Esophagus (tissue), 2 donors: Measurements from ENCODE around the gene KLHL40. TPM values are rescaled to one million over a fixed set of nuclear protein-coding genes. Genes with fewer than 3 reads are reported as not detected.
A peak's percentile ranks its signal among the peaks of the same experiment; 100 is the strongest.

Experiments used
- H3K27ac ChIP-seq, 2 donors: one replicate each; pipeline ENCODE4 v1.5.1; 2013; ENCODE audit warnings: low read depth in 2 of 2, mild to moderate bottlenecking in 2 of 2, inconsistent platforms in 1 of 2, low read length in 1 of 2, moderate library complexity in 1 of 2
- H3K27me3 ChIP-seq, 2 donors: one replicate each; pipeline ENCODE4 v1.6.1; 2013; ENCODE audit warnings: low read length in 2 of 2, control low read depth in 1 of 2, mild to moderate bottlenecking in 1 of 2; ENCODE audit not compliant: insufficient read depth in 2 of 2, control insufficient read depth in 1 of 2
- H3K36me3 ChIP-seq, 2 donors: one replicate each; pipeline ENCODE4 v1.6.1; 2013; ENCODE audit warnings: low read length in 1 of 2; ENCODE audit not compliant: control insufficient read depth in 2 of 2, insufficient read depth in 2 of 2
- H3K4me1 ChIP-seq, 2 donors: one replicate each; pipeline ENCODE4 v1.6.1; 2013; ENCODE audit warnings: low read length in 1 of 2; ENCODE audit not compliant: control insufficient read depth in 2 of 2, insufficient read depth in 2 of 2
- H3K4me3 ChIP-seq, 2 donors: one replicate each; pipeline ENCODE4 v1.5.1; 2013; ENCODE audit warnings: low read length in 2 of 2, mild to moderate bottlenecking in 2 of 2, low read depth in 1 of 2, moderate library complexity in 1 of 2
- H3K9me3 ChIP-seq, 2 donors: one replicate each; pipeline ENCODE4 v1.6.1; 2013; ENCODE audit warnings: mild to moderate bottlenecking in 2 of 2, low read depth in 1 of 2, low read length in 1 of 2, moderate library complexity in 1 of 2; ENCODE audit not compliant: control insufficient read depth in 2 of 2, insufficient read depth in 1 of 2
- whole genome bisulfite sequencing, 2 donors: extraction: QIAGEN DNeasy Blood & Tissue Kit; methylation state at CpG; one replicate each; pipeline ENCODE4 v1.1.7; 2013; 5-methylcytosine and 5-hydroxymethylcytosine counted together
- polyA plus RNA-seq, 2 donors: library from polyadenylated mRNA; stranded (reverse); fragments of 200-250 nt; gene quantifications; one replicate each; pipeline ENCODE4 v1.2.3, GENCODE V29; 2013
- donor health status: healthy with polysubstance abuse.
- donor health status: Bipolar disorder and iron deficiency.

The KLHL40 gene
- polyA plus RNA-seq, 2 donors: 0.02 TPM; not detected in 1

DNA sequence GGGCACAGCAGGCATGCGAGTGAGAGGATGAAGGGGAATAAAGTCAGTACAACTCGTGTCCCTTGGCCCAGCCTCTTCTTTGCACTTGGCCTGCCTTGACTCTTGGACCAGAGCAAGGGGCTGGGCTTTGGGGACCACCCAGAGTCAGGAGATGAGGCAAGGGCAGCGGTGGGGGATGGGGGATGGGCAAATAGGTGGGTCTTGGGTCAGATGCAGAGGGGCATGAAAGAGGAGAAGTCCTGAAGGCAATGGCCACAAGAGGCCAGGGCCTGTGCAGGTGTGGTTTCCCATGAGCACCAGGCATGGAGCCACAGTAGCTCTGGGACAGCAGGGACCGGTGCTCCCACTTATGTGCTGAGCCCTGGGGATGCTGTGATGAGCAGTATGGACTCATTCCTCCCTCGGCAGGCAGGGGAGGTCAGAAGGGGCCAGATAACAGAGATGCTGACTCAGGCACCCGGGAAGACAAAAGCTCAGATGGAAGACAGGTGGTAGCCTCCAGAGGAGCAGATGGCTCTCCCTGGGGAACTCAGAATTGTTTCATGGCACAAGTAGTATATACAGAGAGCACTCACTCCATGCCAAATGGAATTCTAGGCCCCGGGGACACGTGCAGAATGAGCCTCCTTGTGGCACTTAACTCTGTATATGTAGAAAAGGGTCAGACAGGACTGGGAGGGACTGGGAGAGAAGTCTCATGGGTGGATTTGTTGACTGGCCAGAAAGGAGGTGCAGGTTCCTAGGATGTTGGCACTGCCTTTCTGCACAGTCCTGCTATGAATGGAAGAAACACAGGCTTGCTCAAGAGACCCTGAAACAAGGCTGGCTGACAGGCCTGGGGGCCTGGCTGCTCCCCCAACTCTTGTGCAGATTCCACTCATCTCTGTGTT, 17.6 kb upstream of the KLHL40 start:
- Histone ChIP-seq H3K36me3 (no peaks in the 10 kb centered on the region), H3K27me3 (no peaks in the 10 kb centered on the region), H3K27ac (no peak overlapping the region), H3K4me3 (no peak overlapping the region), H3K9me3 (peaks cover 0 to 2% of the 10 kb centered on the region in 2 donors), H3K4me1 (peaks cover 4 to 6% of the 10 kb centered on the region in 2 donors)
- WGBS, 2 donors: 47% methylated on average over 8 of the region's 8 CpGs

- 85 to 87% methylated on average over 2 of the region's 2 CpGs for WGBS, 2 donors
- Histone ChIP-seq H3K27me3 (no peaks in the 10 kb centered on the region), H3K4me1 (peaks cover 4 to 6% of the 10 kb centered on the region in 2 donors), H3K4me3 (no peak overlapping the region), H3K9me3 (peaks cover 0 to 2% of the 10 kb centered on the region in 2 donors), H3K27ac (no peak overlapping the region), H3K36me3 (no peaks in the 10 kb centered on the region)
Observed at GRCh38 chr3:42668413-42668760, 16.9 kb upstream of the KLHL40 start.

GRCh38 chr3:42668793-42669217, 16.5 kb upstream of the KLHL40 start:
- Histone ChIP-seq H3K4me1 (peaks cover 4 to 6% of the 10 kb centered on the region in 2 donors), H3K27ac (no peak overlapping the region), H3K4me3 (no peak overlapping the region), H3K36me3 (no peaks in the 10 kb centered on the region), H3K27me3 (no peaks in the 10 kb centered on the region), H3K9me3 (peaks cover 0 to 2% of the 10 kb centered on the region in 2 donors)
- WGBS, 2 donors: 56 to 65% methylated on average over 4 of the region's 4 CpGs

DNA sequence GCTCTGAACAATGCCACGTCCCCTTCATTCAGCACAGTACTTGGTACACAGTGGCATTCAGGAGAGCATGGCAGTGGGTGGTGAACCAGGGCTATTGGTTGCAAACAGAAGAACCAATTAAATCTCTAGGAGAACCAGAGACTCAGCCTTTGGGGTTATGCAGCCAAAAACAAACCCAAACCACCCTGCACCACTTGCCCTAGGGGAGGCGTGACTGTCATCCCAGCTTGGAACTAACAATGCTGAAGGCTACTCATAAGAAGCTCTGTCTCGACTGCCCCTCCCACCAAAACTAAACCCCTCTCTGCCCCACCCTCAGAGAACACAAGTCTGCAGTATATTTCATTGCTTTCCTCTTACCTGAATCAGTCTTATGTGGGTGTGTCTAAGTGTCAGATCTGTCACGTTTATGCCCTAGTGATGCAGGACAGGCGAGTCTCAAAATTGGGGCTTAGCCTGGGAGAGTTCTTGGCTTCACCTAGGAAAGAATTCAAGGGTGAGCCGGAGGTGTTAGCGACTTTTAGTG, 15.2 kb upstream of the KLHL40 start:
- Histone ChIP-seq H3K9me3 (peaks cover 0 to 2% of the 10 kb centered on the region in 2 donors), H3K4me1 (peaks cover 4% of the 10 kb centered on the region in 2 donors), H3K36me3 (no peaks in the 10 kb centered on the region), H3K4me3 (no peak overlapping the region), H3K27me3 (no peaks in the 10 kb centered on the region), H3K27ac (peak overlapping the region in 1 of 2 donors; percentile 3)
- WGBS, 2 donors: 60 to 64% methylated on average over 7 of the region's 7 CpGs

DNA sequence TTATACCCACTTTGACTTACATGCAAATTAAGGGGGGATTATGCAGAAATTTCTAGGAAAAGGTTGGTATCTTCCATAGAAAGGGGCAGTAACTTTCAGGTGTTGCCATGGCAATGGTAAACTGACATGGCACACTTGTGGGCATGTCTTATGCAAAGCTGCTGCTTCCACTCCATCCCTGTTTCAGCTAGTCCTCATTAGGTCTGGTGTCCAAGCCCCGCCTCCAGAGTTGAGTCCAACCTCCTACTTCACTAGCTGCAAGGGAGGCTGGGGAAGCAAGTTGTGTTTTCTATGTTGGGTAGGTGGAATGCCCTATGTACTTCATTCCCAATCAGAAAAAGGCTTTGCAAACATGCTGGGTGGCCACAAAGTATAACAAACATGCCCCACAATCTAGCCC, 14.7 kb upstream of the KLHL40 start:
- Histone ChIP-seq H3K36me3 (no peaks in the 10 kb centered on the region), H3K27ac (no peak overlapping the region), H3K27me3 (no peaks in the 10 kb centered on the region), H3K4me1 (peaks cover 0 to 4% of the 10 kb centered on the region in 2 donors), H3K9me3 (peaks cover 0 to 2% of the 10 kb centered on the region in 2 donors), H3K4me3 (no peak overlapping the region)
- 75 to 89% methylated on average over 1 of the region's 1 CpG for WGBS, 2 donors

GRCh38 chr3:42672515-42672914, 12.8 kb upstream of the KLHL40 start:
- Histone ChIP-seq H3K9me3 (peaks cover 0 to 4% of the 10 kb centered on the region in 2 donors), H3K4me3 (no peak overlapping the region), H3K27ac (no peak overlapping the region), H3K36me3 (no peaks in the 10 kb centered on the region), H3K27me3 (no peaks in the 10 kb centered on the region), H3K4me1 (no peaks in the 10 kb centered on the region)
- 57 to 68% methylated on average over 1 of the region's 1 CpG for WGBS, 2 donors

GRCh38 chr3:42673082-42673481, 12.3 kb upstream of the KLHL40 start:
- Histone ChIP-seq H3K27me3 (no peaks in the 10 kb centered on the region), H3K4me3 (no peak overlapping the region), H3K9me3 (peaks cover 0 to 4% of the 10 kb centered on the region in 2 donors), H3K36me3 (no peaks in the 10 kb centered on the region), H3K4me1 (no peaks in the 10 kb centered on the region), H3K27ac (no peak overlapping the region)

- Histone ChIP-seq H3K4me1 (no peaks in the 10 kb centered on the region), H3K36me3 (no peaks in the 10 kb centered on the region), H3K27ac (no peak overlapping the region), H3K4me3 (no peak overlapping the region), H3K9me3 (peaks cover 0 to 3% of the 10 kb centered on the region in 2 donors), H3K27me3 (no peaks in the 10 kb centered on the region)
- WGBS, 2 donors: 48 to 57% methylated on average over 3 of the region's 3 CpGs
Observed at GRCh38 chr3:42674146-42674545, 11.2 kb upstream of the KLHL40 start.

DNA sequence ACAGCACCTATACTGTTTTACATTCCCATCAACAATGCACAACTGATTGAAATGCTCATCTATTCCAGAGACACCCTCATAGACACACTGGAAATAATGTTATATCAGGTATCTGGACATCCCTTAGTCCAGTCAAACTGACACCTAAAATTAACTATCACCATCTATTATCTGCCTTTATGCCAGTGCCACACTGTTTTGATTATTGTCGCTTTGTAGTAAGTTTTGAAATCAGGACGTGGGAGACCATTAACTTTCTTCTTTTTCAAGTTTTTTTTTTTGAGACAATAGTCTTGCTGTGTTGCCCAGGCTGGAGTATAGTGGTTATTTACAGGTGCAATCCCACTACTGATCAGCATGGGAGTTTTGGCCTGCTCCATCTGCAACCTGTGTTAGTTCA, 9.4 kb upstream of the KLHL40 start:
- H3K36me3 ChIP-seq: no peaks in the 10 kb centered on the region
- no peak overlapping the region for H3K27ac ChIP-seq
- H3K4me1 ChIP-seq: no peaks in the 10 kb centered on the region
- peaks cover 0 to 3% of the 10 kb centered on the region in 2 donors for H3K9me3 ChIP-seq
- H3K4me3 ChIP-seq: no peak overlapping the region
- 86 to 87% methylated on average over 2 of the region's 2 CpGs for WGBS, 2 donors
- no peaks in the 10 kb centered on the region for H3K27me3 ChIP-seq

DNA sequence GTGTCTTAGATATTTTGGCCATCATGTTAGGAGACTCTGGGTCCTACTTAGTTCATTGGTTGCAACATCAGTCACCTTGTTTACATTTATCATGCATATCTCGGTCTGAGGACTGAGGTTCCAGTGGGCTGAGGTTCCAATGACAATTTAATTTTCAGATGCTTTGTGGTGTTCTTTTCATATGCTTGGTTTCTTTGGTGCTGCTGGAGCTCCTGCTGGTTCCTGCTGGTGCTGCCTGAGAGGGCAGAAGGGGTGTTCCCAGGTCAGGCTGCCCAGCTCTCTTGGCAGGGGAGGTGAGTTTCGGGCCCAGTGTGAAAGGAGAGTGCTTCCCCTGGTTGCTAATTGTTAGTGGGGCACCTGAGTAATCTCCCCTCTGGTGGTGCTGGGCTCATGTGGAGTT, 6.9 kb upstream of the KLHL40 start:
- Histone ChIP-seq H3K4me1 (peaks cover 2% of the 10 kb centered on the region in 2 donors), H3K27ac (no peak overlapping the region), H3K9me3 (peaks cover 0 to 3% of the 10 kb centered on the region in 2 donors), H3K36me3 (no peaks in the 10 kb centered on the region), H3K27me3 (no peaks in the 10 kb centered on the region), H3K4me3 (no peak overlapping the region)
- 78% methylated on average over 2 of the region's 2 CpGs for WGBS, 2 donors
